Suprapubic skin (tissue), 4 donors: ENCODE measurements around the gene FCMR. TPM values are rescaled to one million over a fixed set of nuclear protein-coding genes. Genes with fewer than 3 reads are reported as not detected.

Source experiments
- DNase-seq, 2 donors: peaks; one replicate each; pipeline ENCODE4 v3.0.0-alpha.2; 2019; ENCODE audit warnings: low spot score in 2 of 2
- H3K27ac ChIP-seq: fragments of 200-600 bp; sonication (generic); one replicate; pipeline ENCODE4 v1.5.1; 2019
- H3K27me3 ChIP-seq: fragments of 200-600 bp; sonication (generic); one replicate; pipeline ENCODE4 v1.5.1; 2019
- H3K36me3 ChIP-seq: fragments of 200-600 bp; sonication (generic); one replicate; pipeline ENCODE4 v1.5.1; 2019
- H3K4me1 ChIP-seq: fragments of 200-600 bp; sonication (generic); one replicate; pipeline ENCODE4 v1.5.1; 2019
- H3K4me3 ChIP-seq: fragments of 200-600 bp; sonication (generic); one replicate; pipeline ENCODE4 v1.5.1; 2019; ENCODE audit warnings: mild to moderate bottlenecking
- H3K9me3 ChIP-seq: fragments of 200-600 bp; sonication (generic); one replicate; pipeline ENCODE4 v1.5.1; 2019
- CTCF ChIP-seq, 2 donors: fragments of 200-600 bp in 1 of 2; fragments of 450-650 bp in 1 of 2; sonication (generic) in 1 of 2; IDR thresholded peaks; one replicate each; pipeline ENCODE4 v1.5.1; 2016 to 2019; ENCODE audit warnings: antibody characterized with exemption in 2 of 2, mild to moderate bottlenecking in 1 of 2, moderate library complexity in 1 of 2
- EP300 ChIP-seq: sonication (generic); formaldehyde crosslinking; IDR thresholded peaks from one replicate; pipeline ENCODE4 v1.6.1; 2017; ENCODE audit warnings: antibody characterized with exemption
- POLR2A ChIP-seq, 2 donors: fragments of 450-650 bp; IDR thresholded peaks; one replicate each; pipeline ENCODE4 v1.6.1; 2017; ENCODE audit warnings: antibody characterized with exemption in 2 of 2, mild to moderate bottlenecking in 2 of 2, moderate library complexity in 2 of 2
- POLR2AphosphoS5 ChIP-seq, 3 donors: sonication (generic); formaldehyde crosslinking; IDR thresholded peaks; one replicate each; pipeline ENCODE4 v1.6.1; 2017; ENCODE audit warnings: antibody characterized with exemption in 3 of 3
- WGBS: methylation state at CpG from one replicate; pipeline ENCODE4 v1.1.5; 2018; 5-methylcytosine and 5-hydroxymethylcytosine counted together
- total RNA-seq, 4 donors: library from RNA; depleted of rRNA; stranded (reverse); fragments of >200 nt; gene quantifications; one replicate each; pipeline ENCODE4 v1.1.0, GENCODE V29; 2016

Gene FCMR
- total RNA-seq, 4 donors from 2014 or later, result 0.39 to 2.9 (median 2.2) TPM

GRCh38 chr1:206866062-206866461 lies 55.7 kb downstream of the FCMR start:
- no peak for DNase-seq
- no peak for TF ChIP-seq CTCF (IDR thresholded peaks at IDR 0.05)
- no peak for TF ChIP-seq POLR2A (IDR thresholded peaks at IDR 0.05)
- no peak for TF ChIP-seq EP300
- no peak for TF ChIP-seq POLR2AphosphoS5 (IDR thresholded peaks at IDR 0.05)
- 42% methylated on average over 2 of the region's 2 CpGs for WGBS
- Histone ChIP-seq H3K4me3 (no peak overlapping the region), H3K27me3 (peaks cover 15% of the 10 kb centered on the region), H3K36me3 (no peaks in the 10 kb centered on the region), H3K9me3 (no peaks in the 10 kb centered on the region), H3K27ac (no peak overlapping the region), H3K4me1 (peaks cover 10% of the 10 kb centered on the region)

GRCh38 chr1:206864939-206865671 lies 56.6 kb downstream of the FCMR start, which contains the start of gene IL20:
IL20 (plus strand) TSS chr1:206865623; CDS start chr1:206865853, 230 bp downstream.
- H3K4me1 ChIP-seq, result peaks cover 10% of the 10 kb centered on the region
- no peaks in the 10 kb centered on the region for H3K9me3 ChIP-seq
- H3K27me3 ChIP-seq, result peaks cover 18% of the 10 kb centered on the region
- H3K4me3 ChIP-seq, result no peak within 1 kb of the TSS
- H3K27ac ChIP-seq, result no peak within 1 kb of the TSS
- 35% methylated on average over 19 of the region's 19 CpGs for WGBS
- no peaks in the 10 kb centered on the region for H3K36me3 ChIP-seq
- TF ChIP-seq POLR2A (IDR thresholded peaks at IDR 0.05) (no peak), CTCF (IDR thresholded peaks at IDR 0.05) (peak; percentile 71 to 88)
- DNase-seq, result peak; percentile 84

GRCh38 chr1:206863266-206863665 lies 58.5 kb downstream of the FCMR start:
- no peak overlapping the region for H3K4me3 ChIP-seq
- no peak overlapping the region for H3K27ac ChIP-seq
- H3K4me1 ChIP-seq, result peaks cover 10% of the 10 kb centered on the region
- no peak for TF ChIP-seq EP300
- TF ChIP-seq CTCF (IDR thresholded peaks at IDR 0.05), result no peak
- no peak for TF ChIP-seq POLR2A (IDR thresholded peaks at IDR 0.05)
- TF ChIP-seq POLR2AphosphoS5 (IDR thresholded peaks at IDR 0.05), result no peak
- 43% methylated on average over 1 of the region's 1 CpG for WGBS
- no peaks in the 10 kb centered on the region for H3K9me3 ChIP-seq
- no peak for DNase-seq
- no peaks in the 10 kb centered on the region for H3K36me3 ChIP-seq
- peaks cover 14% of the 10 kb centered on the region for H3K27me3 ChIP-seq

GRCh38 chr1:206860165-206860564 lies 61.6 kb downstream of the FCMR start:
- H3K4me1 ChIP-seq, result peaks cover 3% of the 10 kb centered on the region
- no peak for TF ChIP-seq EP300
- TF ChIP-seq POLR2AphosphoS5 (IDR thresholded peaks at IDR 0.05), result no peak
- no peak for TF ChIP-seq POLR2A (IDR thresholded peaks at IDR 0.05)
- no peak for TF ChIP-seq CTCF (IDR thresholded peaks at IDR 0.05)
- H3K27ac ChIP-seq, result no peak overlapping the region
- 87% methylated on average over 4 of the region's 4 CpGs for WGBS
- H3K9me3 ChIP-seq, result no peaks in the 10 kb centered on the region
- peaks cover 10% of the 10 kb centered on the region for H3K27me3 ChIP-seq
- H3K4me3 ChIP-seq, result no peak overlapping the region
- DNase-seq, result no peak
- H3K36me3 ChIP-seq, result no peaks in the 10 kb centered on the region

- 51% methylated on average over 5 of the region's 5 CpGs for WGBS
- no peak for DNase-seq
- H3K27me3 ChIP-seq, result peaks cover 10% of the 10 kb centered on the region
Observed at GRCh38 chr1:206859082-206859521, 62.6 kb downstream of the FCMR start.

More at GRCh38 chr1:206859082-206859521, 62.6 kb downstream of the FCMR start:
- Histone ChIP-seq H3K36me3 (no peaks in the 10 kb centered on the region), H3K27ac (no peak overlapping the region), H3K4me1 (no peaks in the 10 kb centered on the region), H3K9me3 (no peaks in the 10 kb centered on the region), H3K4me3 (no peak overlapping the region)
- TF ChIP-seq EP300 (no peak), POLR2AphosphoS5 (IDR thresholded peaks at IDR 0.05) (no peak), POLR2A (IDR thresholded peaks at IDR 0.05) (no peak), CTCF (IDR thresholded peaks at IDR 0.05) (no peak)
